Loucy (cell line): ENCODE results near the gene EXD1.

Experiments used
- H2AFZ ChIP-seq: fragments of 200-600 bp; sonication (generic); 2 replicates; pipeline ENCODE4 v1.6.0; 2016; ENCODE audit warnings: antibody characterized with exemption, mild to moderate bottlenecking, low read length, moderate library complexity
- H3F3A ChIP-seq: fragments of 200-600 bp; 2 replicates; pipeline ENCODE4 v1.6.0; 2016; ENCODE audit warnings: antibody characterized with exemption, low read depth, mild to moderate bottlenecking
- H3K27me3 ChIP-seq: fragments of 200-600 bp; sonication (generic); 2 replicates; pipeline ENCODE4 v1.6.1; 2014; ENCODE audit warnings: low read length, mild to moderate bottlenecking; ENCODE audit not compliant: insufficient read depth, poor library complexity, severe bottlenecking
- H3K36me3 ChIP-seq: fragments of 200-600 bp; sonication (generic); 2 replicates; pipeline ENCODE4 v1.6.1; 2016; ENCODE audit warnings: low read length; ENCODE audit not compliant: insufficient read depth
- H3K4me1 ChIP-seq: fragments of 200-600 bp; sonication (generic); 2 replicates; pipeline ENCODE4 v1.5.1; 2014; ENCODE audit warnings: low read length, mild to moderate bottlenecking; ENCODE audit not compliant: insufficient read depth, poor library complexity, severe bottlenecking
- H3K4me2 ChIP-seq: fragments of 200-600 bp; sonication (generic); 2 replicates; pipeline ENCODE4 v1.6.0; 2014; ENCODE audit warnings: antibody characterized with exemption, low read length, low read depth, mild to moderate bottlenecking; ENCODE audit not compliant: poor library complexity, severe bottlenecking
- H3K4me3 ChIP-seq: fragments of 200-600 bp; sonication (generic); 2 replicates; pipeline ENCODE4 v1.5.1; 2014; ENCODE audit warnings: low read length, mild to moderate bottlenecking, mixed read lengths; ENCODE audit not compliant: poor library complexity, severe bottlenecking
- H3K79me2 ChIP-seq: fragments of 200-600 bp; sonication (generic); 2 replicates; pipeline ENCODE4 v1.6.1; 2014; ENCODE audit warnings: low read length; ENCODE audit not compliant: insufficient read depth
- H3K9ac ChIP-seq: fragments of 200-600 bp; sonication (generic); 2 replicates; pipeline ENCODE4 v1.6.0; 2014; ENCODE audit warnings: mild to moderate bottlenecking, low read depth, low read length, moderate library complexity; ENCODE audit not compliant: poor library complexity, severe bottlenecking
- H3K9me2 ChIP-seq: fragments of 200-600 bp; sonication (generic); replicated peaks from 2 replicates; pipeline ENCODE4 v1.6.1; 2016; ENCODE audit warnings: low read depth, low read length, mixed read lengths
- H3K9me3 ChIP-seq: fragments of 200-600 bp; sonication (generic); 2 replicates; pipeline ENCODE4 v1.6.1; 2014; ENCODE audit warnings: mild to moderate bottlenecking, antibody characterized with exemption, low read length, low read depth; ENCODE audit not compliant: insufficient read depth
- H4K20me1 ChIP-seq: fragments of 200-600 bp; sonication (generic); 2 replicates; pipeline ENCODE4 v1.6.0; 2014; ENCODE audit warnings: antibody characterized with exemption, low read length, mild to moderate bottlenecking; ENCODE audit not compliant: insufficient read depth, poor library complexity, severe bottlenecking
- EZH2phosphoT487 ChIP-seq: fragments of 200-600 bp; IDR thresholded peaks from 2 replicates; pipeline ENCODE4 v1.6.1; 2018; ENCODE audit warnings: antibody characterized with exemption, mild to moderate bottlenecking, moderate library complexity, borderline replicate concordance
- TF ChIP-seq, protein P1 (sequence below): fragments of 200-600 bp; sonication (generic); conservative IDR thresholded peaks from 2 replicates; pipeline ENCODE4 v1.5.1; 2014; ENCODE audit warnings: mild to moderate bottlenecking, antibody characterized with exemption, low read length

The EXD1 gene

DNA sequence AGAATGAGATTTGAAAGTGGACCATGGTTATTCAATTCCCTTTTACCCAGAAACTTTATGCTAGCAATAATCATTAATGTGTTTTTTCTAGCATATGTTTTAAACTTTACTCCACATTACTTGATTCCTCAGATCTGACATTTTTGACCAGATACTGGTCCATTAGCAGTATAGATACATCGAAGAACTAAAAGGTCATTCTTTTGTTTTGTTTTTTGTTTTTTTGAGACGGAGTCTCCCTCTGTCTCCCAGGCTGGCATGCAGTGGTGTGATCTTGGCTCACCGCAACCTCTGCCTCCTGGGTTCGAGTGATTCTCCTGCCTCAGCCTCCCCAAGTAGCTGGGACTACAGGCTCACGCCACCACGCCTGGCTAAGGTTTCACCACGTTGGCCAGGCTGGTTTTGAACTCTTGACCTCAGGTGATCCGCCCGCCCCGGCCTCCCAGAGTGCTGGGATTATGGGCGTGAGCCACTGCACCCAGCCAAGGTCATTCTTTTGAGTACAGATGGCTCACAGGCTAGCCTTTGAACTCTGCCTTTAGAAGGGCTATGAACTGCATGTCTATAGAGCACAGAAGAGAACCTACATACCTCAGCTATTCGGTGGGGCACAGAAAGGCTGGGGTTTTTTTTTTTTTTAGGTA is 29.1 kb upstream of the EXD1 start:
- H3K79me2 ChIP-seq = no peaks in the 10 kb centered on the region
- TF ChIP-seq, protein P1, sequence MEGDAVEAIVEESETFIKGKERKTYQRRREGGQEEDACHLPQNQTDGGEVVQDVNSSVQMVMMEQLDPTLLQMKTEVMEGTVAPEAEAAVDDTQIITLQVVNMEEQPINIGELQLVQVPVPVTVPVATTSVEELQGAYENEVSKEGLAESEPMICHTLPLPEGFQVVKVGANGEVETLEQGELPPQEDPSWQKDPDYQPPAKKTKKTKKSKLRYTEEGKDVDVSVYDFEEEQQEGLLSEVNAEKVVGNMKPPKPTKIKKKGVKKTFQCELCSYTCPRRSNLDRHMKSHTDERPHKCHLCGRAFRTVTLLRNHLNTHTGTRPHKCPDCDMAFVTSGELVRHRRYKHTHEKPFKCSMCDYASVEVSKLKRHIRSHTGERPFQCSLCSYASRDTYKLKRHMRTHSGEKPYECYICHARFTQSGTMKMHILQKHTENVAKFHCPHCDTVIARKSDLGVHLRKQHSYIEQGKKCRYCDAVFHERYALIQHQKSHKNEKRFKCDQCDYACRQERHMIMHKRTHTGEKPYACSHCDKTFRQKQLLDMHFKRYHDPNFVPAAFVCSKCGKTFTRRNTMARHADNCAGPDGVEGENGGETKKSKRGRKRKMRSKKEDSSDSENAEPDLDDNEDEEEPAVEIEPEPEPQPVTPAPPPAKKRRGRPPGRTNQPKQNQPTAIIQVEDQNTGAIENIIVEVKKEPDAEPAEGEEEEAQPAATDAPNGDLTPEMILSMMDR = no peak
- TF ChIP-seq EZH2phosphoT487 = no peak
- peaks cover 3% of the 10 kb centered on the region; the same call in 1 of the 2 replicates for H3F3A ChIP-seq
- H2AFZ ChIP-seq = no peak overlapping the region
- H3K4me2 ChIP-seq = peak overlapping the region; percentile 45
- no peaks in the 10 kb centered on the region for H3K27me3 ChIP-seq
- H3K4me1 ChIP-seq = peaks cover 44% of the 10 kb centered on the region
- no peaks in the 10 kb centered on the region for H3K9me3 ChIP-seq
- H4K20me1 ChIP-seq = no peaks in the 10 kb centered on the region
- H3K9me2 ChIP-seq = no peaks in the 10 kb centered on the region
- H3K4me3 ChIP-seq = no peak overlapping the region
- peaks cover 24% of the 10 kb centered on the region; the same call in 1 of the 2 replicates for H3K36me3 ChIP-seq
- H3K9ac ChIP-seq = peak overlapping the region; percentile 43

- H3K79me2 ChIP-seq = peaks cover 1% of the 10 kb centered on the region
- H2AFZ ChIP-seq = peak overlapping the region; percentile 13; the same call in 1 of the 2 replicates
- peak overlapping the region; percentile 43 for H3K9ac ChIP-seq
- TF ChIP-seq, protein P1 = no peak
- no peak for TF ChIP-seq EZH2phosphoT487
- H3K4me3 ChIP-seq = peak overlapping the region; percentile 2
- H3K36me3 ChIP-seq = peaks cover 20% of the 10 kb centered on the region; the same call in 1 of the 2 replicates
- no peaks in the 10 kb centered on the region for H3K27me3 ChIP-seq
- peak overlapping the region; percentile 45 for H3K4me2 ChIP-seq
- H3K4me1 ChIP-seq = peaks cover 51% of the 10 kb centered on the region
- no peaks in the 10 kb centered on the region for H3K9me2 ChIP-seq
- peaks cover 6% of the 10 kb centered on the region; the same call in 1 of the 2 replicates for H3F3A ChIP-seq
- H4K20me1 ChIP-seq = no peaks in the 10 kb centered on the region
- no peaks in the 10 kb centered on the region for H3K9me3 ChIP-seq
These were observed 28.4 kb upstream of the EXD1 start for GRCh38 chr15:41258750-41259471.

GRCh38 chr15:41256577-41257038 is 26.1 kb upstream of the EXD1 start:
- H3K27me3 ChIP-seq = no peaks in the 10 kb centered on the region
- no peak overlapping the region for H3K4me2 ChIP-seq
- peaks cover 3% of the 10 kb centered on the region; the same call in 1 of the 2 replicates for H3K36me3 ChIP-seq
- H3K4me3 ChIP-seq = no peak overlapping the region
- H2AFZ ChIP-seq = no peak overlapping the region
- H4K20me1 ChIP-seq = no peaks in the 10 kb centered on the region
- peaks cover 6% of the 10 kb centered on the region; the same call in 1 of the 2 replicates for H3F3A ChIP-seq
- no peak for TF ChIP-seq EZH2phosphoT487
- TF ChIP-seq, protein P1 = no peak
- H3K9me2 ChIP-seq = no peaks in the 10 kb centered on the region
- no peak overlapping the region for H3K9ac ChIP-seq
- H3K9me3 ChIP-seq = no peaks in the 10 kb centered on the region
- H3K79me2 ChIP-seq = peaks cover 5% of the 10 kb centered on the region
- H3K4me1 ChIP-seq = peaks cover 54% of the 10 kb centered on the region
